HCT116 (cell line): ENCODE measurements around the gene ACSS1. TPM values are rescaled to one million over a fixed set of nuclear protein-coding genes. Genes with fewer than 3 reads are reported as not detected.

ENCODE experiments used
- ATAC-seq: fragments of 200-7000 bp; cut with Tn5 transposase; 2 replicates; pipeline ENCODE4 v1.9.1; 2020; ENCODE audit warnings: mild to moderate bottlenecking, moderate library complexity
- BruUV-seq: library from RNA; stranded (reverse); fragments of 400-500 nt; replicated peaks from 2 replicates; lab custom pipeline; 2021; lab: Mats Ljungman, UMichigan
- CTCF ChIA-PET: fragments of 300-600 bp; sonication (Branson Sonifier 250); formaldehyde crosslinking; loops from one replicate; lab custom pipeline; 2021; ENCODE audit warnings: antibody characterized with exemption; lab: Charles Lee
- POLR2A ChIA-PET: fragments of 300-600, 350-600 bp; sonication (Branson Sonifier 250); formaldehyde crosslinking; loops from one replicate; lab custom pipeline; 2021; ENCODE audit warnings: antibody characterized with exemption; lab: Charles Lee
- RAD21 ChIA-PET, 2 experiments: fragments of 300-600 bp; sonication (Branson Sonifier 250); formaldehyde crosslinking; loops; one replicate each; lab custom pipeline; 2023; ENCODE audit warnings: low total read pairs in 2 of 2; ENCODE audit not compliant: uncharacterized antibody in 2 of 2, unreplicated experiment in 2 of 2, low non-redundant PET in 1 of 2; lab: Charles Lee
- DNase-seq: peaks from one replicate; pipeline ENCODE4 v3.0.0-alpha.2; 2010; ENCODE audit warnings: low read depth, low spot score
- H2AFZ ChIP-seq: fragments of 200-600 bp; shearing (Covaris generic), sonication (generic); 2 replicates; pipeline ENCODE4 v1.6.1; 2017; ENCODE audit warnings: low read depth, mixed run types, mixed read lengths, antibody characterized with exemption, low read length; ENCODE audit not compliant: poor library complexity, severe bottlenecking
- H3K27ac ChIP-seq: 2 replicates; pipeline ENCODE4 v1.5.1; 2012; ENCODE audit warnings: low read depth, low read length
- H3K27me3 ChIP-seq: fragments of 200-600 bp; sonication (generic); 2 replicates; pipeline ENCODE4 v1.6.1; 2016; ENCODE audit warnings: mixed run types, low read length, mixed read lengths; ENCODE audit not compliant: insufficient read depth
- H3K36me3 ChIP-seq, 2 experiments: fragments of 200-500 bp in 1 of 2; fragments of 200-600 bp in 1 of 2; sonication (Bioruptor generic) in 1 of 2; sonication (generic) in 1 of 2; 2 replicates each; pipeline versions ENCODE4 v1.5.1 to v1.6.1; 2014 to 2016; ENCODE audit warnings: low read length in 2 of 2, inconsistent platforms in 1 of 2, mixed read lengths in 1 of 2, mixed run types in 1 of 2; ENCODE audit not compliant: insufficient read depth in 2 of 2, control insufficient read depth in 1 of 2
- H3K4me1 ChIP-seq, 2 experiments: fragments of 200-600 bp in 1 of 2; sonication (generic) in 1 of 2; 2 replicates each; pipeline versions ENCODE4 v1.5.1 to v1.6.1; 2012 to 2017; ENCODE audit warnings: low read length in 2 of 2, inconsistent platforms in 1 of 2, mild to moderate bottlenecking in 1 of 2, mixed read lengths in 1 of 2, mixed run types in 1 of 2, moderate library complexity in 1 of 2; ENCODE audit not compliant: insufficient read depth in 2 of 2, control insufficient read depth in 1 of 2
- H3K4me2 ChIP-seq: fragments of 200-600 bp; sonication (generic); 2 replicates; pipeline ENCODE4 v1.6.1; 2017; ENCODE audit warnings: mixed run types, low read length, mixed read lengths
- H3K4me3 ChIP-seq, 2 experiments: fragments of 200-600 bp in 1 of 2; sonication (generic) in 1 of 2; replicated peaks in 1 of 2; 2 replicates each; pipeline ENCODE4 v1.5.1; 2011 to 2016; ENCODE audit warnings: low read length in 2 of 2, control low read depth in 1 of 2, low read depth in 1 of 2, mild to moderate bottlenecking in 1 of 2, mixed read lengths in 1 of 2, mixed run types in 1 of 2
- H3K79me2 ChIP-seq: fragments of 200-600 bp; sonication (generic); 2 replicates; pipeline ENCODE4 v1.6.1; 2017; ENCODE audit warnings: mild to moderate bottlenecking, mixed run types, low read length, moderate library complexity, mixed read lengths; ENCODE audit not compliant: insufficient read depth
- H3K9ac ChIP-seq: fragments of 200-600 bp; sonication (generic); 2 replicates; pipeline ENCODE4 v1.6.1; 2016; ENCODE audit warnings: low read length, mixed read lengths
- H3K9me2 ChIP-seq: fragments of 200-600 bp; sonication (generic), shearing (Covaris generic); 2 replicates; pipeline ENCODE4 v1.6.1; 2017; ENCODE audit warnings: mixed run types, mild to moderate bottlenecking, moderate library complexity; ENCODE audit not compliant: insufficient read depth
- H3K9me3 ChIP-seq, 2 experiments: fragments of 200-500 bp in 1 of 2; fragments of 200-600 bp in 1 of 2; sonication (Bioruptor generic) in 1 of 2; sonication (generic) in 1 of 2; 2 replicates each; pipeline ENCODE4 v1.6.1; 2014 to 2017; ENCODE audit warnings: low read length in 2 of 2, mixed read lengths in 2 of 2, inconsistent platforms in 1 of 2, low read depth in 1 of 2, mild to moderate bottlenecking in 1 of 2, mixed run types in 1 of 2, moderate library complexity in 1 of 2; ENCODE audit not compliant: control insufficient read depth in 1 of 2, insufficient read depth in 1 of 2
- H4K20me1 ChIP-seq: fragments of 200-600 bp; sonication (generic), shearing (Covaris generic); 2 replicates; pipeline ENCODE4 v1.6.1; 2017; ENCODE audit warnings: mixed run types, mild to moderate bottlenecking, moderate library complexity; ENCODE audit not compliant: insufficient read depth
- EGR1 ChIP-seq: IDR thresholded peaks from 2 replicates; pipeline ENCODE4 v1.6.1; 2012; ENCODE audit warnings: low read depth
- ELF1 ChIP-seq: IDR thresholded peaks from 2 replicates; pipeline ENCODE4 v1.6.1; 2012; ENCODE audit warnings: low read depth, borderline replicate concordance
- EZH2phosphoT487 ChIP-seq: fragments of 200-600 bp; IDR thresholded peaks from 2 replicates; pipeline ENCODE4 v1.6.1; 2018; ENCODE audit warnings: antibody characterized with exemption, borderline replicate concordance
- FOSL1 ChIP-seq: IDR thresholded peaks from 2 replicates; pipeline ENCODE4 v1.6.1; 2012; ENCODE audit warnings: low read depth
- JUND ChIP-seq: IDR thresholded peaks from 2 replicates; pipeline ENCODE4 v1.6.1; 2012
- POLR2A ChIP-seq: IDR thresholded peaks from 2 replicates; pipeline ENCODE4 v1.7.0; 2011; ENCODE audit warnings: borderline replicate concordance; ENCODE audit not compliant: insufficient read depth, insufficient read length; ENCODE audit errors: extremely low read depth
- POLR2AphosphoS5 ChIP-seq: IDR thresholded peaks from 2 replicates; pipeline ENCODE4 v1.6.1; 2011; ENCODE audit warnings: mild to moderate bottlenecking, low read depth, low read length, moderate library complexity
- SIN3A ChIP-seq: IDR thresholded peaks from 2 replicates; pipeline ENCODE4 v1.6.1; 2012; ENCODE audit warnings: low read depth
- SP1 ChIP-seq: IDR thresholded peaks from 2 replicates; pipeline ENCODE4 v1.6.1; 2012; ENCODE audit warnings: low read depth
- TCF7L2 ChIP-seq: IDR thresholded peaks from 2 replicates; pipeline ENCODE4 v1.7.0; 2011; ENCODE audit warnings: borderline replicate concordance, inconsistent platforms; ENCODE audit not compliant: insufficient read depth, insufficient read length; ENCODE audit errors: extremely low read depth
- YY1 ChIP-seq: IDR thresholded peaks from 2 replicates; pipeline ENCODE4 v1.6.1; 2011; ENCODE audit warnings: low read length, low read depth, moderate library complexity, mild to moderate bottlenecking; ENCODE audit not compliant: insufficient replicate concordance; ENCODE audit errors: extremely low read depth
- ZFX ChIP-seq: fragments of 450-650 bp; IDR thresholded peaks from 2 replicates; pipeline ENCODE4 v1.6.1; 2017
- ZNF274 ChIP-seq: fragments of 200-500 bp; sonication (Bioruptor generic); IDR thresholded peaks from 2 replicates; pipeline ENCODE4 v1.6.1; 2014; ENCODE audit warnings: mild to moderate bottlenecking, low read depth, low read length, inconsistent platforms
- intact Hi-C: fragments of 100-400 bp; cut with micrococcal nuclease; formaldehyde crosslinking; loops from 2 replicates; pipeline ENCODE4 v1.10.0; 2022
- total RNA-seq: library from RNA; stranded (reverse); gene quantifications from one replicate; pipeline ENCODE4 v1.2.1, GENCODE V29; 2021; ENCODE audit not compliant: unreplicated experiment
- TF ChIP-seq, protein P1 (sequence below): IDR thresholded peaks from 2 replicates; pipeline ENCODE4 v1.6.1; 2011; ENCODE audit warnings: mild to moderate bottlenecking, low read length, moderate library complexity; ENCODE audit not compliant: insufficient replicate concordance; ENCODE audit errors: extremely low read depth

The ACSS1 gene
- total RNA-seq, 1 experiment from 2014 or later = 0.27 TPM

GRCh38 chr20:24958506-24959385 is 99.2 kb downstream of the ACSS1 start:
- no TSS peak for BruUV-seq
- CTCF ChIA-PET = no interaction called here

DNA sequence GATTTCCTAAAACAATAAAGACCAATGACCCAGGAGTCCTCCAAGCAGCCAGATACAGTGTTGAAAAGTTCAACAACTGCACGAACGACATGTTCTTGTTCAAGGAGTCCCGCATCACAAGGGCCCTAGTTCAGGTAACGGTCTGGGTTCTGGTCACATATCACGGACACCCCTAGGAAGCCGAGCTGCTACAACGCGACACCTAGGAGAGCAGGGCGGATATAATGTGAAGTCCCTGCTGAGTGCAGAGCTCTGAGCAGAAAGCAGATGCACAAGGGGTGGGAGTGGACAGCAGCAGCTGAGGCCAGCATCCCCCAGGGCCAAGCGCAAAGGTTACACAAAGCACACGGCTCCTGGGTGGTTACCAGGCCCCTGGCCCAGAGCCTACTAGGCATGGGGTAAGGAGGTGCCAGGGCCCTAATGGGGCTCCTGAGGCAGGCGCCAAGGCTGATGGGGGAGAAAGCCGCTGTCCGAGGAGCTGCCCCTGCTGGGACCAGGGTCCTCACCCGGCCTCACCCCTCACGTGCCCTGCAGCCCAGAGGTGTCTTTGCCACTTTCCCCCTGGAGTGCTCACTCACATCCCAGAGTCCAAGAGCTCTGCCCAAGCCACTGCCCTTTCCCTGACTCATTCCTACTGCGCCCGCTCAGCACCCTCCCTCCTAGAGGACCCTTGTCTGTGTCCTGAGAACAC is 100.5 kb downstream of the ACSS1 start:
- RAD21 ChIA-PET = no interaction called here
- CTCF ChIA-PET = no interaction called here
- H3K4me1 ChIP-seq = no peaks in the 10 kb centered on the region
- no TSS peak for BruUV-seq
- H3K36me3 ChIP-seq = peaks cover under 1 to 10% of the 10 kb centered on the region in 2 experiments; a peak in 3 of 4 replicates
- H3K4me3 ChIP-seq = no peak overlapping the region
- no peak for ATAC-seq
- intact Hi-C loops = no loop called here
- H3K9me3 ChIP-seq = no peaks in the 10 kb centered on the region
- no peak for DNase-seq
- H3K4me2 ChIP-seq = no peak overlapping the region
- H3K9me2 ChIP-seq = no peaks in the 10 kb centered on the region
- TF ChIP-seq TCF7L2 = no peak
- no peak for TF ChIP-seq ZFX
- no peak for TF ChIP-seq POLR2A
- no peak for TF ChIP-seq FOSL1
- no peak for TF ChIP-seq ELF1
- TF ChIP-seq EGR1 = no peak
- TF ChIP-seq SIN3A = no peak
- TF ChIP-seq, protein P1, sequence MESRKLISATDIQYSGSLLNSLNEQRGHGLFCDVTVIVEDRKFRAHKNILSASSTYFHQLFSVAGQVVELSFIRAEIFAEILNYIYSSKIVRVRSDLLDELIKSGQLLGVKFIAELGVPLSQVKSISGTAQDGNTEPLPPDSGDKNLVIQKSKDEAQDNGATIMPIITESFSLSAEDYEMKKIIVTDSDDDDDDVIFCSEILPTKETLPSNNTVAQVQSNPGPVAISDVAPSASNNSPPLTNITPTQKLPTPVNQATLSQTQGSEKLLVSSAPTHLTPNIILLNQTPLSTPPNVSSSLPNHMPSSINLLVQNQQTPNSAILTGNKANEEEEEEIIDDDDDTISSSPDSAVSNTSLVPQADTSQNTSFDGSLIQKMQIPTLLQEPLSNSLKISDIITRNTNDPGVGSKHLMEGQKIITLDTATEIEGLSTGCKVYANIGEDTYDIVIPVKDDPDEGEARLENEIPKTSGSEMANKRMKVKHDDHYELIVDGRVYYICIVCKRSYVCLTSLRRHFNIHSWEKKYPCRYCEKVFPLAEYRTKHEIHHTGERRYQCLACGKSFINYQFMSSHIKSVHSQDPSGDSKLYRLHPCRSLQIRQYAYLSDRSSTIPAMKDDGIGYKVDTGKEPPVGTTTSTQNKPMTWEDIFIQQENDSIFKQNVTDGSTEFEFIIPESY = no peak
- TF ChIP-seq POLR2AphosphoS5 = no peak
- no peaks in the 10 kb centered on the region for H3K27me3 ChIP-seq
- no peaks in the 10 kb centered on the region for H3K79me2 ChIP-seq
- H2AFZ ChIP-seq = no peak overlapping the region
- H3K27ac ChIP-seq = no peak overlapping the region
- POLR2A ChIA-PET = no interaction called here
- no peak overlapping the region for H3K9ac ChIP-seq
- H4K20me1 ChIP-seq = no peaks in the 10 kb centered on the region

More at GRCh38 chr20:24958506-24959385, 99.2 kb downstream of the ACSS1 start:
- H3K9ac ChIP-seq = no peak overlapping the region
- ATAC-seq = no peak
- no peaks in the 10 kb centered on the region for H3K9me3 ChIP-seq
- intact Hi-C loops = no loop called here
- H3K4me2 ChIP-seq = no peak overlapping the region
- no peak overlapping the region for H3K27ac ChIP-seq
- no peaks in the 10 kb centered on the region for H4K20me1 ChIP-seq
- no peaks in the 10 kb centered on the region for H3K4me1 ChIP-seq
- H3K27me3 ChIP-seq = no peaks in the 10 kb centered on the region
- POLR2A ChIA-PET = no interaction called here
- H3K4me3 ChIP-seq = no peak overlapping the region
- TF ChIP-seq YY1 = no peak
- no peak for TF ChIP-seq SP1
- no peak for TF ChIP-seq ELF1
- TF ChIP-seq POLR2A = no peak
- no peak for TF ChIP-seq JUND
- TF ChIP-seq ZNF274 = no peak
- TF ChIP-seq EZH2phosphoT487 = no peak
- no peak for TF ChIP-seq ZFX
- TF ChIP-seq, all 23 proteins: peak for 0
- Histone ChIP-seq H2AFZ (no peak overlapping the region), H3K36me3 (peaks cover 6 to 21% of the 10 kb centered on the region in 2 experiments; a peak in 3 of 4 replicates), H3K79me2 (no peaks in the 10 kb centered on the region), H3K9me2 (no peaks in the 10 kb centered on the region)
- RAD21 ChIA-PET = no interaction called here
- DNase-seq = no peak
